OCI-LY3 (cell line): ENCODE results near the gene ZNF423.

Experiments used
- CTCF ChIP-seq: fragments of 200-600, 300-600 bp; sonication (generic); IDR thresholded peaks from 2 replicates; pipeline ENCODE4 v1.5.1; 2014; ENCODE audit warnings: antibody characterized with exemption, low read length, low read depth
- EZH2phosphoT487 ChIP-seq: fragments of 200-600 bp; shearing (Covaris generic); IDR thresholded peaks from 2 replicates; pipeline ENCODE4 v1.6.1; 2018; ENCODE audit warnings: antibody characterized with exemption, mixed run types, low read depth

- no peak for TF ChIP-seq CTCF
- no peak for TF ChIP-seq EZH2phosphoT487
These were observed 11.6 kb downstream of the ZNF423 start for GRCh38 chr16:49844359-49844758.
